ENCODE data around the gene COX7A2L. TPM values are rescaled to one million over a fixed set of nuclear protein-coding genes. Genes with fewer than 3 reads are reported as not detected.
"Not testable (repeated sequence)": the region's sequence is repeated elsewhere in the genome, so short reads cannot be mapped to it uniquely, and the experiment has no call there.

Gene COX7A2L, protein sequence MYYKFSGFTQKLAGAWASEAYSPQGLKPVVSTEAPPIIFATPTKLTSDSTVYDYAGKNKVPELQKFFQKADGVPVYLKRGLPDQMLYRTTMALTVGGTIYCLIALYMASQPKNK
- total RNA-seq (ENCODE audit: low replicate concordance) = 93.2 and 95.5 TPM in 2 replicates
- long read RNA-seq, transcript COX7A2L-201 (3 exons, 1,112 nt) = major isoform, 427 of 435 reads
- long read RNA-seq, partial matches to known transcripts = 3 of 435 reads
- long read RNA-seq, other reads (novel, unspliced or antisense) = 3 of 435 reads

DNA sequence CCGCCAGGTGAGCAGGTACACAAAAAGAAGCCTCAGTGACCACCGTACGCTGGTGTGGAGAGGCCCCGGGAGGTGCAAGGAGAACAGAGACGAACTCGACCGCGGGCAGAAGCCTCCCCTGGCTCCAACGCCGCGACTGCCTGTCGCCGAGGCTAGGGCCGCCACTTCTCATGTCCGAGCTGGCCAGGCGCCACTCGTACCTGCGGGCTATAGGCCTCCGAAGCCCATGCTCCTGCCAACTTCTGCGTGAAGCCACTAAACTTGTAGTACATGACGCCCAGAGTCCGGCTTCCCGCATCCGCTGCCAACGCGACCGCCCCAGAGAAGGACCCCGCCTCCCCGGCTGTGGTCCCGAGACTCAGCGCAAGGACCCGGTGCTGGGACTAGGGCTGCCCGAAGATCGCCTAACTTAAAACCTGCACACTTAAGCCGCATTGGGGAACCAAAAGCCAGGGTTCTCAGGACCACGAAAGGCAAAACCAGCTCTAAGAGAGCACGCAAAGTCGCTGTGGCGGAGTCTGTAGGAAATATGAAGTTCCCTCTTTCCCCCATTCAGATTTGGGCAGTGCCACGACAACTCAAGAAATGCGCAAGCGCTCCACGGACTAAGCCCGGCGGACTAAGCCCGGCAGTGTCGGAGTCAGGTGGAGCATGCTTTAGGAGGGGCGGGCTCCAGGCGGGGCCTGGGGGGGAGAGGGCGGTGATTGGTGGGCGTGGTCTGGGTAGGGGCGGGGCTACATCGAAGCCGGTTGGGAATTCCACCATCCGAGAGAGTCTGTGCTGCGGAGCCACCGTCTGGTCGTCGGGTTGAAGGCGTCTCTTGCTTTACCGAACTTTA lies at the start of gene COX7A2L:
Gene COX7A2L, minus strand, starts transcription at position 328 of the 838 bp plus-strand sequence. Its CDS starts 56 bp downstream, at position 272.
- Mint-ChIP-seq H3K27me3 (peaks cover 3% of the 10 kb centered on the region), H3K4me3 (peak within 1 kb of the TSS; percentile 92), H3K4me1 (ENCODE audit: unreplicated experiment) (peaks cover 31% of the 10 kb centered on the region), H3K27ac (peak within 1 kb of the TSS; percentile 99), H3K9me3 (no peaks in the 10 kb centered on the region), H3K36me3 (no peaks in the 10 kb centered on the region)
- TF ChIP-seq, protein P1, sequence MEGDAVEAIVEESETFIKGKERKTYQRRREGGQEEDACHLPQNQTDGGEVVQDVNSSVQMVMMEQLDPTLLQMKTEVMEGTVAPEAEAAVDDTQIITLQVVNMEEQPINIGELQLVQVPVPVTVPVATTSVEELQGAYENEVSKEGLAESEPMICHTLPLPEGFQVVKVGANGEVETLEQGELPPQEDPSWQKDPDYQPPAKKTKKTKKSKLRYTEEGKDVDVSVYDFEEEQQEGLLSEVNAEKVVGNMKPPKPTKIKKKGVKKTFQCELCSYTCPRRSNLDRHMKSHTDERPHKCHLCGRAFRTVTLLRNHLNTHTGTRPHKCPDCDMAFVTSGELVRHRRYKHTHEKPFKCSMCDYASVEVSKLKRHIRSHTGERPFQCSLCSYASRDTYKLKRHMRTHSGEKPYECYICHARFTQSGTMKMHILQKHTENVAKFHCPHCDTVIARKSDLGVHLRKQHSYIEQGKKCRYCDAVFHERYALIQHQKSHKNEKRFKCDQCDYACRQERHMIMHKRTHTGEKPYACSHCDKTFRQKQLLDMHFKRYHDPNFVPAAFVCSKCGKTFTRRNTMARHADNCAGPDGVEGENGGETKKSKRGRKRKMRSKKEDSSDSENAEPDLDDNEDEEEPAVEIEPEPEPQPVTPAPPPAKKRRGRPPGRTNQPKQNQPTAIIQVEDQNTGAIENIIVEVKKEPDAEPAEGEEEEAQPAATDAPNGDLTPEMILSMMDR (conservative IDR thresholded peaks at IDR 0.05) = peak; percentile 45
- DNase-seq (ENCODE audit: extremely low spot score, unreplicated experiment) = peak; percentile 98

DNA sequence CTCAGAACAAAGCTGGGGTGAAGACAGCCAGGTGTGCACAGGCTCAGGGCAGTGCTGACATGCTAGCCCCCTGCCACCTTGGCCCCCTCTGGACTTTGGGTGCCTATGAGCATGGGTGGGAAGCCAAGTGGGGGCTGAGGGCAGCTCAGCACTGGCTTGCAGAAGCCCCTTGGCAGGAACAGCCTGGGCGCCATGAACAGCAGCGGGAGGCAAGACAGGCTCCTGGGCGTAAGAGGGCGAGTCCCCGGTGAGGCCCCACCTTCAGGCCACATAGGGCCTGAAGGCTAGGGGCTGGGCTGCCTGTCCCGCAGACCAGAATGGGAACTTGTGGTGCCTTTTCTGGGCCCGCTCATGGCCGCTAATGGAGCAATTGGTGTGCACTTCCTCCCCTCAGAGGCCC lies 47.0 kb upstream of the COX7A2L start:
- no peaks in the 10 kb centered on the region for H3K9me3 Mint-ChIP-seq
- no peak for DNase-seq (ENCODE audit: extremely low spot score, unreplicated experiment)
- no peak overlapping the region for H3K4me3 Mint-ChIP-seq
- no peaks in the 10 kb centered on the region for H3K4me1 Mint-ChIP-seq (ENCODE audit: unreplicated experiment)
- no peaks in the 10 kb centered on the region for H3K36me3 Mint-ChIP-seq
- TF ChIP-seq, protein P1 (conservative IDR thresholded peaks at IDR 0.05) = no peak
- H3K27me3 Mint-ChIP-seq = peaks cover 3% of the 10 kb centered on the region
- no peak overlapping the region for H3K27ac Mint-ChIP-seq

DNA sequence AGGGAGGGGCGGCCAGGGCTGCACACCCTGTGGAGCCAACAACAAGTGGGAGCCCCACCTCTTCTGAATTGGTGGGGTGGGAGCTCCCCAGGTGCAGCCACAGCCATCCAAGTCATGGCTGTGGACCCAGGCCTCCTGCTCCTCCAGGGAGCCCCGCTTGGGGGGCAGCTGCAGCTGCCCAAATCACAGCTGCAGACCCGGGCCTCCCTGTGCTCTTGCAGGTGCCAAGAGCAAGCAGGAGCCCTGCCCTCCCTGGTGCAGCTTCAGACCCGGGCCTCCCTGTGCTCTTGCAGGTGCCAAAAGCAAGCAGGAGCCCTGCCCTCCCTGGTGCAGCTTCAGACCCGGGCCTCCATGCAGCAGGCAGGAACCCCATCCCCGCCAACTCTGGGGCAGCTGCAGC lies 46.5 kb upstream of the COX7A2L start:
- Mint-ChIP-seq H3K4me1 (ENCODE audit: unreplicated experiment) (no peaks in the 10 kb centered on the region), H3K27ac (no peak overlapping the region), H3K36me3 (no peaks in the 10 kb centered on the region), H3K9me3 (no peaks in the 10 kb centered on the region), H3K4me3 (no peak overlapping the region), H3K27me3 (peaks cover 3% of the 10 kb centered on the region)
- DNase-seq (ENCODE audit: extremely low spot score, unreplicated experiment) = no peak
- TF ChIP-seq, protein P1 (conservative IDR thresholded peaks at IDR 0.05) = no peak

DNA sequence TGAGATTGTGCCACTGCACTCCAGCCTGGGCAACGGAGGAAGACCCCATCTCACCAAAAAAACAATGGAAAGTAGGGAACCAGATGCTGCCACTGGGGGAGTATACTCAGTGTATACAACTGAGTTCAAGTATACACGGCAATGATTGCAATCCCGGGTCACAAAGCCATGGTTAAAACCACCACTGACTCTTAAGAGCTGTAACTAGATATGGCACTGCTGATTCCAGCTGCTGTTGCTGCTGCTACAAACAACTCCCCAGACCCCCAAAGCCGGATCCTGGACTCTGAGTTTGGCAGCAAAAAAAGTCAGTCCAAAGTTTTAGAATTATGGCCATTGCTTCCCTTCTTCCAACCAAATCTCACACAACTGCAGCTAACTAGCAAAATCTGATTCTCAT lies 43.7 kb upstream of the COX7A2L start:
- DNase-seq (ENCODE audit: extremely low spot score, unreplicated experiment) = no peak
- H3K4me1 Mint-ChIP-seq (ENCODE audit: unreplicated experiment) = no peaks in the 10 kb centered on the region
- no peaks in the 10 kb centered on the region for H3K36me3 Mint-ChIP-seq
- H3K27me3 Mint-ChIP-seq = peaks cover 3% of the 10 kb centered on the region
- no peak overlapping the region for H3K4me3 Mint-ChIP-seq
- H3K27ac Mint-ChIP-seq = no peak overlapping the region
- TF ChIP-seq, protein P1 (conservative IDR thresholded peaks at IDR 0.05) = no peak
- no peaks in the 10 kb centered on the region for H3K9me3 Mint-ChIP-seq

DNA sequence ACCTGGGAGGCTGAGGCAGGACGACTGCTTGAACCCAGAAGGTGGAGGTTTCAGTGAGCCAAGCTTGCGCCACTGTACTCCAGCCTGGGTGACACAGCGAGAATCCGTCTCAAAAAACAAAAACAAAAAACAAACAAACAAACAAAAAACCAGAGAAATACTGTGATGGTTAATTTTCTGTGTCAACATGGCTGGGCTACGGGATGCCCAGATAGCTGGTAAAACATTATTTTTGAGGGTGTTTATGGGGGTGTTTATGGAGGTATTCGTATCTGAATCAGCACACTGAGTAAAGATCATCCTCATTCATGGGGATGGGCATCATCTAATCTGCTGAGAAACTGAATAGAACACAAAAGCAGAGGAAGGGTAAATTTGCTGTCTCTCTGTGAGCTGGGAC lies 40.8 kb upstream of the COX7A2L start:
- no peak for DNase-seq (ENCODE audit: extremely low spot score, unreplicated experiment)
- H3K4me3 Mint-ChIP-seq = no peak overlapping the region
- no peak overlapping the region for H3K27ac Mint-ChIP-seq
- H3K36me3 Mint-ChIP-seq = no peaks in the 10 kb centered on the region
- TF ChIP-seq, protein P1 (conservative IDR thresholded peaks at IDR 0.05) = no peak
- H3K9me3 Mint-ChIP-seq = no peaks in the 10 kb centered on the region
- peaks cover 3% of the 10 kb centered on the region for H3K27me3 Mint-ChIP-seq
- H3K4me1 Mint-ChIP-seq (ENCODE audit: unreplicated experiment) = no peaks in the 10 kb centered on the region

DNA sequence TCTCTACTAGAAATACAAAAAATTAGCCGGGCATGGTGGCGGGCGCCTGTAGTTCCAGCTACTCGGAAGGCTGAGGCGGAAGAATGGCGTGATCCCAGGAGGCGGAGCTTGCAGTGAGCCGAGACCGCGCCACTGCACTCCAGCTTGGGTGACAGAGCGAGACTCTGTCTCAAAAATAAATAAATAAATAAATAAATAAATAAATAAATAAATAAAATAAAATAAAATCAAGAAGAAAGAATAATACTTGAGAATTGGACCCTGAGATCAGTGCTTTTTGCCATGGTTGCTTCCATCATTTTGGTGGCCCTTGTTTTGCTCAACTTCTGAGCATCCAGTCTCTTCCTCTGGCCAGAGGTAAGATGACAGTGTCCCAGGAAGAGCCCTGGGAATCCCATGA lies 37.0 kb upstream of the COX7A2L start:
- H3K36me3 Mint-ChIP-seq; H3K4me3 Mint-ChIP-seq; H3K27ac Mint-ChIP-seq; DNase-seq (ENCODE audit: extremely low spot score, unreplicated experiment); H3K9me3 Mint-ChIP-seq; H3K27me3 Mint-ChIP-seq; H3K4me1 Mint-ChIP-seq (ENCODE audit: unreplicated experiment): not testable (repeated sequence)

DNA sequence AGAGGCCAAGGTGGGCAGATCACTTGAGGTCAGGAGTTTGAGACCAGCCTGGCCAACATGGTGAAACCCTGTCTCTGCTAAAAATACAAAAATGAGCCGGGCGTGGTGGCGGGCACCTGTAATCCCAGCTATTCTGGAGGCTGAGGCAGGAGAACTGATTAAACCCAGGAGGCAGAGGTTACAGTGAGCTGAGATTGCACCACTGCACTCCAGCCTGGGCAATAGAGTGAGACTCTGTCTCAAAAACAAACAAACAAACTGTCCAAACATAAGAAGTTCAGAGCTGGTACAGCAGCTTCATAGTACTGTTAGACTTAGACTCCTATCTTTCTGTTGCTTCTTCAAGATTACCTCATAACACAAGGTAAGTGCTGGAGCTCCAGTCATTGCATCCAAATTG lies 32.3 kb upstream of the COX7A2L start:
- not testable (repeated sequence) for H3K27me3 Mint-ChIP-seq; H3K4me1 Mint-ChIP-seq (ENCODE audit: unreplicated experiment); H3K36me3 Mint-ChIP-seq; H3K9me3 Mint-ChIP-seq; H3K4me3 Mint-ChIP-seq; H3K27ac Mint-ChIP-seq
- DNase-seq (ENCODE audit: extremely low spot score, unreplicated experiment) = peak; percentile 6

Data from type B pancreatic cell (in vitro differentiated cells).